Measurements from ENCODE around the gene KCNK10.

DNA sequence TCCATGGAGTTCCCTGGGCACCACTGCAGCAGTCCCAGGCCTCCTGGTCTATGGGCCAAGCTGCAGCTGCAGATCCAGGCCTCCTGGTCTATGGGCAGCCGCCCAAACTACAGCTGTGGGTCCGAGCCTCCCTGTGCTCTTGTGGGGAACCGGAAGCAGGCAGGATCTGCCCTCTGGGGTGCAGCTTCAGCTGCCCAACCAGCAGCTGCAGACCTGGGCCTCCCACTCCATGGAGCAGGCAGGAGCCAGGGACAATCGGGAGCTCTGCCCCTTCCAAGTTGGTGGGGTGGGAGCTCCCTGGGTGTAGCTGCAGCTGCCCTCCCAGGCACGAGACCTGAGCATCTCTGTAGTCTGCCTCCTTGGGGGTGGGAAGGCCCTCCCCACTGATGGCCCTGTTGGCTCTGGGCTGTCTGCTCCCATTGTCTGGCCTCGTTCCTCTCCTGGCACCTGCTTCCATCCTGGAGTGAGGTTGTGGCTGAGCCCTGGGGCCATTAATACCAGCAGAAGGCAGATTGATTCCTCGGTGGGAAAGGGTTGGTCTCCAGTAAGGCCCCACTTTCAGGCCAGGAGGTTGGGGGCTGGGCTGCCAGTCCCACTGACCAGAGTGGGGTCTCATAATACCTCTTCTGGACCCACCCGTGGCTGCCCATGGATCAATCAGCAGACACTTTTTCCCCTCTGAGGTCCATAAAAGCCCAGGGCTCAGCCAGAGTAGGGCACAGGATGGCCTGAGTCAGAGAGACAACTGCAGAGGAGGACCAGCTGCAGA is 176.0 kb downstream of the KCNK10 start:
- TF ChIP-seq, protein P1, sequence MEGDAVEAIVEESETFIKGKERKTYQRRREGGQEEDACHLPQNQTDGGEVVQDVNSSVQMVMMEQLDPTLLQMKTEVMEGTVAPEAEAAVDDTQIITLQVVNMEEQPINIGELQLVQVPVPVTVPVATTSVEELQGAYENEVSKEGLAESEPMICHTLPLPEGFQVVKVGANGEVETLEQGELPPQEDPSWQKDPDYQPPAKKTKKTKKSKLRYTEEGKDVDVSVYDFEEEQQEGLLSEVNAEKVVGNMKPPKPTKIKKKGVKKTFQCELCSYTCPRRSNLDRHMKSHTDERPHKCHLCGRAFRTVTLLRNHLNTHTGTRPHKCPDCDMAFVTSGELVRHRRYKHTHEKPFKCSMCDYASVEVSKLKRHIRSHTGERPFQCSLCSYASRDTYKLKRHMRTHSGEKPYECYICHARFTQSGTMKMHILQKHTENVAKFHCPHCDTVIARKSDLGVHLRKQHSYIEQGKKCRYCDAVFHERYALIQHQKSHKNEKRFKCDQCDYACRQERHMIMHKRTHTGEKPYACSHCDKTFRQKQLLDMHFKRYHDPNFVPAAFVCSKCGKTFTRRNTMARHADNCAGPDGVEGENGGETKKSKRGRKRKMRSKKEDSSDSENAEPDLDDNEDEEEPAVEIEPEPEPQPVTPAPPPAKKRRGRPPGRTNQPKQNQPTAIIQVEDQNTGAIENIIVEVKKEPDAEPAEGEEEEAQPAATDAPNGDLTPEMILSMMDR (IDR thresholded peaks at IDR 0.05; ENCODE audit: insufficient read depth, low read length, poor library complexity, severe bottlenecking): no peak
- TF ChIP-seq EZH2phosphoT487 (conservative IDR thresholded peaks at IDR 0.05; ENCODE audit: low read length): no peak
